ENCODE results near the gene PMEPA1.

Gene PMEPA1

GRCh38 chr20:57600320-57601210 is 109.2 kb downstream of the PMEPA1 start:
- Mint-ChIP-seq H3K27me3 (ENCODE audit: low read depth) (peaks cover 47% of the 10 kb centered on the region), H3K27ac (no peak overlapping the region), H3K36me3 (ENCODE audit: low read depth) (peaks cover 3% of the 10 kb centered on the region), H3K4me3 (no peak overlapping the region), H3K4me1 (ENCODE audit: low read depth) (peaks cover 17% of the 10 kb centered on the region), H3K9me3 (no peaks in the 10 kb centered on the region)

- H3K9me3 Mint-ChIP-seq = no peaks in the 10 kb centered on the region
- H3K4me1 Mint-ChIP-seq (ENCODE audit: low read depth) = peaks cover 12% of the 10 kb centered on the region
- peaks cover 51% of the 10 kb centered on the region for H3K27me3 Mint-ChIP-seq (ENCODE audit: low read depth)
- H3K27ac Mint-ChIP-seq = no peak overlapping the region
- H3K4me3 Mint-ChIP-seq = no peak overlapping the region
- no peaks in the 10 kb centered on the region for H3K36me3 Mint-ChIP-seq (ENCODE audit: low read depth)
Measured at GRCh38 chr20:57598491-57598890, 111.3 kb downstream of the PMEPA1 start.
